ENCODE measurements around the gene IGF2R.
"Not testable (repeated sequence)": the region's sequence is repeated elsewhere in the genome, so short reads cannot be mapped to it uniquely, and the experiment has no call there.

IGF2R gene

GRCh38 chr6:160131636-160132296 is 162.9 kb downstream of the IGF2R start:
- no peak for DNase-seq

- no peak for DNase-seq
Observed at GRCh38 chr6:160132297-160132637, 163.4 kb downstream of the IGF2R start.

GRCh38 chr6:160132776-160133338 is 164.0 kb downstream of the IGF2R start:
- DNase-seq = no peak

- no peak for DNase-seq
Observed at GRCh38 chr6:160133441-160134336, 164.8 kb downstream of the IGF2R start.

- DNase-seq = not testable (repeated sequence)
Observed at GRCh38 chr6:160134337-160134751, 165.5 kb downstream of the IGF2R start.

- DNase-seq = no peak
Observed at GRCh38 chr6:160134779-160135547, 166.1 kb downstream of the IGF2R start.

GRCh38 chr6:160135907-160136655 is 167.2 kb downstream of the IGF2R start:
- no peak for DNase-seq

GRCh38 chr6:160137130-160137988 is 168.5 kb downstream of the IGF2R start:
- DNase-seq = no peak

- peak; percentile 20 for DNase-seq
Observed at GRCh38 chr6:160137989-160138835, 169.3 kb downstream of the IGF2R start.

- DNase-seq = no peak
Observed at GRCh38 chr6:160138839-160139419, 170.0 kb downstream of the IGF2R start.

- no peak for DNase-seq
Observed at GRCh38 chr6:160139420-160139851, 170.6 kb downstream of the IGF2R start.

GRCh38 chr6:160140493-160140892 is 171.6 kb downstream of the IGF2R start:
- DNase-seq = not testable (repeated sequence)

GRCh38 chr6:160141001-160141726 is 172.3 kb downstream of the IGF2R start:
- DNase-seq = no peak

- DNase-seq = no peak
Observed at GRCh38 chr6:160142115-160142715, 173.3 kb downstream of the IGF2R start.

- DNase-seq = no peak
Observed at GRCh38 chr6:160146454-160147145, 177.7 kb downstream of the IGF2R start.

GRCh38 chr6:160147146-160147536 is 178.3 kb downstream of the IGF2R start:
- DNase-seq = no peak

GRCh38 chr6:160154471-160154870 is 185.6 kb downstream of the IGF2R start:
- no peak for DNase-seq

GRCh38 chr6:160156842-160157241 is 188.0 kb downstream of the IGF2R start:
- no peak for DNase-seq
